Astrocyte (in vitro differentiated cells and primary cell): ENCODE measurements around the gene DLK1. TPM values are rescaled to one million over a fixed set of nuclear protein-coding genes. Genes with fewer than 3 reads are reported as not detected.
A peak's percentile ranks its signal among the peaks of the same experiment; 100 is the strongest.

Source experiments
- DNase-seq: peaks from one replicate; pipeline ENCODE4 v3.0.0-alpha.2; 2010; ENCODE audit warnings: low read depth
- FAIRE-seq: peaks from 2 replicates; lab custom pipeline; 2011; peaks lifted over from hg19 to GRCh38; lab: Jason Lieb, UNC
- H2AFZ ChIP-seq: 2 replicates; pipeline ENCODE4 v1.6.0; 2012; ENCODE audit warnings: low read depth, low read length, inconsistent platforms
- H3K27ac ChIP-seq: 2 replicates; pipeline ENCODE4 v1.5.1; 2011; ENCODE audit warnings: low read depth, low read length, inconsistent platforms
- H3K27me3 ChIP-seq: 2 replicates; pipeline ENCODE4 v1.6.0; 2011; ENCODE audit warnings: low read length, inconsistent platforms; ENCODE audit not compliant: insufficient read depth
- H3K36me3 ChIP-seq: 2 replicates; pipeline ENCODE4 v1.5.1; 2011; ENCODE audit warnings: low read length, inconsistent platforms; ENCODE audit not compliant: insufficient read depth
- H3K4me1 ChIP-seq: 2 replicates; pipeline ENCODE4 v1.5.1; 2011; ENCODE audit warnings: low read length, inconsistent platforms; ENCODE audit not compliant: insufficient read depth
- H3K4me2 ChIP-seq: 2 replicates; pipeline ENCODE4 v1.6.0; 2012; ENCODE audit warnings: low read length, inconsistent platforms
- H3K4me3 ChIP-seq: 2 replicates; pipeline ENCODE4 v1.5.1; 2011; ENCODE audit warnings: low read depth, mild to moderate bottlenecking, low read length, inconsistent platforms; ENCODE audit not compliant: insufficient read depth
- H3K79me2 ChIP-seq: 2 replicates; pipeline ENCODE4 v1.6.0; 2012; ENCODE audit warnings: mild to moderate bottlenecking, low read length, inconsistent platforms; ENCODE audit not compliant: insufficient read depth
- H3K9ac ChIP-seq: 2 replicates; pipeline ENCODE4 v1.6.0; 2012; ENCODE audit warnings: mild to moderate bottlenecking, low read length, inconsistent platforms
- H3K9me3 ChIP-seq: 2 replicates; pipeline ENCODE4 v1.5.1; 2012; ENCODE audit warnings: low read depth, mild to moderate bottlenecking, low read length, inconsistent platforms; ENCODE audit not compliant: insufficient read depth
- H4K20me1 ChIP-seq: 2 replicates; pipeline ENCODE4 v1.6.0; 2012; ENCODE audit warnings: low read length, inconsistent platforms; ENCODE audit not compliant: insufficient read depth
- H3K27ac Mint-ChIP-seq: one replicate; pipeline ENCODE4 v1.8.0; 2021; ENCODE audit warnings: mild to moderate bottlenecking, mixed read lengths; ENCODE audit not compliant: unreplicated experiment
- H3K27me3 Mint-ChIP-seq: one replicate; pipeline ENCODE4 v1.8.0; 2021; ENCODE audit warnings: low read depth, mixed read lengths; ENCODE audit not compliant: unreplicated experiment
- H3K36me3 Mint-ChIP-seq: one replicate; pipeline ENCODE4 v1.8.0; 2021; ENCODE audit warnings: low read depth, mixed read lengths; ENCODE audit not compliant: unreplicated experiment
- H3K4me1 Mint-ChIP-seq: one replicate; pipeline ENCODE4 v1.8.0; 2021; ENCODE audit warnings: low read depth, mixed read lengths; ENCODE audit not compliant: unreplicated experiment
- H3K4me3 Mint-ChIP-seq: one replicate; pipeline ENCODE4 v1.8.0; 2021; ENCODE audit warnings: mild to moderate bottlenecking, moderate library complexity, mixed read lengths; ENCODE audit not compliant: unreplicated experiment
- H3K9me3 Mint-ChIP-seq: one replicate; pipeline ENCODE4 v1.8.0; 2021; ENCODE audit warnings: mild to moderate bottlenecking, mixed read lengths; ENCODE audit not compliant: unreplicated experiment
- CTCF ChIP-seq: IDR thresholded peaks from 2 replicates; pipeline ENCODE4 v1.5.1; 2011; ENCODE audit warnings: low read depth, mild to moderate bottlenecking, inconsistent platforms, low read length, moderate library complexity; ENCODE audit not compliant: insufficient read depth
- EZH2 ChIP-seq: IDR thresholded peaks from 2 replicates; pipeline ENCODE4 v1.6.1; 2012; ENCODE audit warnings: mild to moderate bottlenecking, low read length, inconsistent platforms; ENCODE audit not compliant: insufficient read depth
- total RNA-seq: library from RNA; stranded (reverse); gene quantifications from 2 replicates; pipeline ENCODE4 v1.2.1, GENCODE V29; 2021

DLK1 gene
- total RNA-seq, 1 donor from 2014 or later, result 2.7 TPM

- TF ChIP-seq EZH2, result no peak
- no peak for TF ChIP-seq CTCF
- H3K9ac ChIP-seq, result no peak overlapping the region
- H3K27me3 ChIP-seq, result peaks cover 78% of the 10 kb centered on the region
- DNase-seq (no peak), FAIRE-seq (no peak)
- H3K4me1 ChIP-seq, result no peaks in the 10 kb centered on the region
- no peak overlapping the region for H3K27ac ChIP-seq
- no peak overlapping the region for H2AFZ ChIP-seq
- no peaks in the 10 kb centered on the region for H3K4me1 Mint-ChIP-seq
- H3K79me2 ChIP-seq, result no peaks in the 10 kb centered on the region
- no peak overlapping the region for H3K27ac Mint-ChIP-seq
- peaks cover 3% of the 10 kb centered on the region for H3K9me3 Mint-ChIP-seq
- no peak overlapping the region for H3K4me2 ChIP-seq
- H3K9me3 ChIP-seq, result no peaks in the 10 kb centered on the region
- H3K27me3 Mint-ChIP-seq, result peaks cover 73% of the 10 kb centered on the region
- no peak overlapping the region for H3K4me3 Mint-ChIP-seq
- no peaks in the 10 kb centered on the region for H4K20me1 ChIP-seq
- peaks cover 6% of the 10 kb centered on the region for H3K36me3 Mint-ChIP-seq
- H3K4me3 ChIP-seq, result no peak overlapping the region
- H3K36me3 ChIP-seq, result no peaks in the 10 kb centered on the region
Observed at GRCh38 chr14:100727873-100728240, 1.2 kb downstream of the DLK1 start.

GRCh38 chr14:100728962-100729361 is 2.3 kb downstream of the DLK1 start:
- peaks cover 69% of the 10 kb centered on the region for H3K27me3 Mint-ChIP-seq
- no peak overlapping the region for H3K4me2 ChIP-seq
- no peak overlapping the region for H3K9ac ChIP-seq
- H3K9me3 Mint-ChIP-seq, result peaks cover 3% of the 10 kb centered on the region
- H3K9me3 ChIP-seq, result no peaks in the 10 kb centered on the region
- no peaks in the 10 kb centered on the region for H3K4me1 Mint-ChIP-seq
- peaks cover 6% of the 10 kb centered on the region for H3K36me3 Mint-ChIP-seq
- DNase-seq (no peak), FAIRE-seq (no peak)
- H3K27ac Mint-ChIP-seq, result no peak overlapping the region
- TF ChIP-seq CTCF (no peak), EZH2 (no peak)
- peaks cover 79% of the 10 kb centered on the region for H3K27me3 ChIP-seq
- H3K4me1 ChIP-seq, result no peaks in the 10 kb centered on the region
- H2AFZ ChIP-seq, result no peak overlapping the region
- no peaks in the 10 kb centered on the region for H4K20me1 ChIP-seq
- no peak overlapping the region for H3K4me3 Mint-ChIP-seq
- no peak overlapping the region for H3K4me3 ChIP-seq
- H3K27ac ChIP-seq, result no peak overlapping the region
- no peaks in the 10 kb centered on the region for H3K36me3 ChIP-seq
- no peaks in the 10 kb centered on the region for H3K79me2 ChIP-seq

GRCh38 chr14:100729982-100730381 is 3.3 kb downstream of the DLK1 start:
- H3K27ac Mint-ChIP-seq, result no peak overlapping the region
- Histone ChIP-seq H3K4me1 (no peaks in the 10 kb centered on the region), H3K79me2 (no peaks in the 10 kb centered on the region), H3K4me2 (no peak overlapping the region), H2AFZ (no peak overlapping the region), H3K27me3 (peaks cover 76% of the 10 kb centered on the region), H3K9me3 (no peaks in the 10 kb centered on the region), H3K4me3 (no peak overlapping the region), H3K36me3 (no peaks in the 10 kb centered on the region), H3K9ac (no peak overlapping the region), H4K20me1 (no peaks in the 10 kb centered on the region), H3K27ac (no peak overlapping the region)
- peaks cover 67% of the 10 kb centered on the region for H3K27me3 Mint-ChIP-seq
- DNase-seq (no peak), FAIRE-seq (no peak)
- TF ChIP-seq EZH2 (peak; percentile 48), CTCF (no peak)
- peaks cover 3% of the 10 kb centered on the region for H3K9me3 Mint-ChIP-seq
- H3K4me3 Mint-ChIP-seq, result no peak overlapping the region
- peaks cover 6% of the 10 kb centered on the region for H3K36me3 Mint-ChIP-seq
- H3K4me1 Mint-ChIP-seq, result no peaks in the 10 kb centered on the region
